KMS-11 (cell line): ENCODE measurements around the gene FGGY.

Experiments
- H2AFZ ChIP-seq: fragments of 200-600 bp; sonication (generic); 2 replicates; pipeline ENCODE4 v1.6.1; 2016; ENCODE audit warnings: antibody characterized with exemption, mixed run types, low read depth
- H3K27ac ChIP-seq: fragments of 200-600 bp; sonication (generic); 2 replicates; pipeline ENCODE4 v1.6.1; 2016; ENCODE audit warnings: mild to moderate bottlenecking, mixed run types
- H3K27me3 ChIP-seq: fragments of 200-600 bp; sonication (generic); 2 replicates; pipeline ENCODE4 v1.6.1; 2017; ENCODE audit warnings: mild to moderate bottlenecking, low read depth, mixed run types, moderate library complexity; ENCODE audit not compliant: insufficient read depth
- H3K36me3 ChIP-seq: fragments of 200-600 bp; sonication (generic); 2 replicates; pipeline ENCODE4 v1.6.1; 2017; ENCODE audit warnings: mild to moderate bottlenecking, mixed run types; ENCODE audit not compliant: insufficient read depth
- H3K4me1 ChIP-seq: fragments of 200-600 bp; sonication (generic); 2 replicates; pipeline ENCODE4 v1.6.1; 2016; ENCODE audit warnings: mild to moderate bottlenecking, low read depth, mixed run types; ENCODE audit not compliant: poor library complexity, severe bottlenecking
- H3K4me2 ChIP-seq: fragments of 200-600 bp; sonication (generic); 2 replicates; pipeline ENCODE4 v1.7.0; 2016; ENCODE audit warnings: mild to moderate bottlenecking, mixed run types
- H3K4me3 ChIP-seq: fragments of 200-600 bp; sonication (generic); IDR thresholded peaks from 2 replicates; pipeline ENCODE4 v1.6.1; 2017; ENCODE audit warnings: low read depth, low read length, mixed read lengths; ENCODE audit not compliant: insufficient read depth
- H3K79me2 ChIP-seq: fragments of 200-600 bp; sonication (generic); 2 replicates; pipeline ENCODE4 v1.6.1; 2016; ENCODE audit warnings: low read depth, mixed run types; ENCODE audit not compliant: insufficient read depth
- H3K9ac ChIP-seq: fragments of 200-600 bp; sonication (generic); 2 replicates; pipeline ENCODE4 v1.6.1; 2016; ENCODE audit warnings: mild to moderate bottlenecking, mixed run types
- H4K20me1 ChIP-seq: fragments of 200-600 bp; sonication (generic); 2 replicates; pipeline ENCODE4 v1.6.1; 2016; ENCODE audit warnings: mild to moderate bottlenecking, mixed run types; ENCODE audit not compliant: insufficient read depth
- TF ChIP-seq, protein P1 (sequence below): fragments of 200-600 bp; sonication (generic); conservative IDR thresholded peaks from 2 replicates; pipeline ENCODE4 v1.6.1; 2017; ENCODE audit warnings: low read depth, mild to moderate bottlenecking, antibody characterized with exemption, low read length, moderate library complexity, mixed read lengths

FGGY gene

DNA sequence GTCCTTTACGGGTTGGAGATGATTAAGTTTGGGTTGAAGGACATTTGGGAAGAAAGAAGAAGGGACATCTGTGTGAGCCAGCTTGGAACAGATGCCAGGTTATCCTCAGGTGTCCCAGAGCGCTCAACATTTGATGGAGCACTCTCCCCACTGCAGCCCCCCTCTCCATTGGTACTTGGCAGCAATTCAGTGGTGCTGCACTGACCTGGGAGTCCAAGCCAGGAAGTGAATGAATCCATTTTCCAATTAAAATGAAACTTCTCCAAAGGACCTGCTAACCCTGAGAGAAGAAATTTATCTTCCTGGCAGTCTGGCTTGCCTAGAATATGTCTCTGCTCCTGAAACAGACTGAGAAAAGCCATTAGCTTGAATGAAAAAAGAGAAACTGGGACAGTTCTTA is 67.1 kb downstream of the FGGY start:
- no peaks in the 10 kb centered on the region for H3K27me3 ChIP-seq
- H4K20me1 ChIP-seq, result no peaks in the 10 kb centered on the region
- H3K36me3 ChIP-seq, result no peaks in the 10 kb centered on the region
- no peak overlapping the region for H3K4me2 ChIP-seq
- H3K4me1 ChIP-seq, result no peaks in the 10 kb centered on the region
- no peak overlapping the region for H2AFZ ChIP-seq
- TF ChIP-seq, protein P1, sequence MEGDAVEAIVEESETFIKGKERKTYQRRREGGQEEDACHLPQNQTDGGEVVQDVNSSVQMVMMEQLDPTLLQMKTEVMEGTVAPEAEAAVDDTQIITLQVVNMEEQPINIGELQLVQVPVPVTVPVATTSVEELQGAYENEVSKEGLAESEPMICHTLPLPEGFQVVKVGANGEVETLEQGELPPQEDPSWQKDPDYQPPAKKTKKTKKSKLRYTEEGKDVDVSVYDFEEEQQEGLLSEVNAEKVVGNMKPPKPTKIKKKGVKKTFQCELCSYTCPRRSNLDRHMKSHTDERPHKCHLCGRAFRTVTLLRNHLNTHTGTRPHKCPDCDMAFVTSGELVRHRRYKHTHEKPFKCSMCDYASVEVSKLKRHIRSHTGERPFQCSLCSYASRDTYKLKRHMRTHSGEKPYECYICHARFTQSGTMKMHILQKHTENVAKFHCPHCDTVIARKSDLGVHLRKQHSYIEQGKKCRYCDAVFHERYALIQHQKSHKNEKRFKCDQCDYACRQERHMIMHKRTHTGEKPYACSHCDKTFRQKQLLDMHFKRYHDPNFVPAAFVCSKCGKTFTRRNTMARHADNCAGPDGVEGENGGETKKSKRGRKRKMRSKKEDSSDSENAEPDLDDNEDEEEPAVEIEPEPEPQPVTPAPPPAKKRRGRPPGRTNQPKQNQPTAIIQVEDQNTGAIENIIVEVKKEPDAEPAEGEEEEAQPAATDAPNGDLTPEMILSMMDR, result no peak
- no peak overlapping the region for H3K4me3 ChIP-seq
- H3K9ac ChIP-seq, result no peak overlapping the region
- no peak overlapping the region for H3K27ac ChIP-seq
- H3K79me2 ChIP-seq, result no peaks in the 10 kb centered on the region

GRCh38 chr1:59366346-59366745 is 69.5 kb downstream of the FGGY start:
- H2AFZ ChIP-seq, result no peak overlapping the region
- no peaks in the 10 kb centered on the region for H3K36me3 ChIP-seq
- TF ChIP-seq, protein P1, result no peak
- H3K9ac ChIP-seq, result no peak overlapping the region
- no peaks in the 10 kb centered on the region for H3K27me3 ChIP-seq
- H3K27ac ChIP-seq, result no peak overlapping the region
- H3K4me1 ChIP-seq, result no peaks in the 10 kb centered on the region
- no peak overlapping the region for H3K4me2 ChIP-seq
- H4K20me1 ChIP-seq, result no peaks in the 10 kb centered on the region
- H3K79me2 ChIP-seq, result no peaks in the 10 kb centered on the region
- H3K4me3 ChIP-seq, result no peak overlapping the region

DNA sequence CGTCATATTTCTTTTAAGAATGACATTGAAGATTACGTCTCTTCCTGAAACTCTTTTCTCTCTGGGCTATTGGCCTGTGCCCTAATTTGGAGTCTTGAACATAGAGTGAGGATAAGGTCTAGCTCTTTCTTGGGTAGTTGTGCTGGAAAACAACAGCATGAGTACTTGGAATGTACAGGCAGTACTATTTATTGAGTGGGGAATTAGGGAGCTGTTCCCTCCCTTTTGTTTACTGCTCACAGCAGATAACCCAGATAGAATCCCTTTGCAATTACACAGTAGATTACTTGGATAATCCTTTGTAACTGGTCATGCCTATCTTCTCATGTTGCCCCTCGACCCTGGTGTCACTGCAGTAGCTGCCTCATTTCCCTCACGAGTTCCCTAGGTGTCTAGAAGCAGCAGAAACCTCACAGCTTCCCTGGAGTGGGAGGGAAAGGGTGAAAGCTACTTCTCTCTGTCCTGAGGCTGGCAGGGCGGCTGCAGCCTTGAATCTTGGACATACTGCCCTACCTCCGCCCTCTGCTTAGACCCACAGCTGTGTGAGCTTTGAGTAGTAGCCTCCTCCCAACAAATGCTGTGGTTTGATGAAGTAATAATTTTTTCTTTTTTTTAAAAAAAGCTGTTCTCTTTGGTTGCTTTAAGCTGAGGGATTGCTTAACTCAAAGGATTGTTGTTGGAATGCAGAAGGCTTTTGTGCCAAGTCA is 70.6 kb downstream of the FGGY start:
- Histone ChIP-seq H3K4me1 (no peaks in the 10 kb centered on the region), H3K4me2 (no peak overlapping the region), H2AFZ (no peak overlapping the region), H4K20me1 (no peaks in the 10 kb centered on the region), H3K27ac (no peak overlapping the region), H3K4me3 (no peak overlapping the region), H3K27me3 (no peaks in the 10 kb centered on the region), H3K79me2 (no peaks in the 10 kb centered on the region), H3K9ac (no peak overlapping the region), H3K36me3 (no peaks in the 10 kb centered on the region)
- TF ChIP-seq, protein P1, result no peak

GRCh38 chr1:59368008-59368670 is 71.2 kb downstream of the FGGY start:
- Histone ChIP-seq H3K9ac (no peak overlapping the region), H3K36me3 (no peaks in the 10 kb centered on the region), H4K20me1 (no peaks in the 10 kb centered on the region), H3K79me2 (no peaks in the 10 kb centered on the region), H3K4me3 (no peak overlapping the region), H2AFZ (no peak overlapping the region), H3K27me3 (no peaks in the 10 kb centered on the region), H3K27ac (no peak overlapping the region), H3K4me1 (no peaks in the 10 kb centered on the region), H3K4me2 (no peak overlapping the region)
- TF ChIP-seq, protein P1, result no peak
